PC-3 (cell line): ENCODE data around the gene ZNF423. TPM values are rescaled to one million over a fixed set of nuclear protein-coding genes. Genes with fewer than 3 reads are reported as not detected.

Source experiments
- ATAC-seq: fragments of 200-7000 bp; cut with Tn5 transposase; 2 replicates; pipeline ENCODE4 v1.9.1; 2020; ENCODE audit warnings: mild to moderate bottlenecking, moderate library complexity
- BruUV-seq: library from RNA; stranded (reverse); fragments of 400-500 nt; replicated peaks from 2 replicates; lab custom pipeline; 2021; lab: Mats Ljungman, UMichigan
- CTCF ChIA-PET: fragments of 300-600 bp; sonication (Branson Sonifier 250); formaldehyde crosslinking; loops from one replicate; lab custom pipeline; 2022; ENCODE audit warnings: antibody characterized with exemption; lab: Charles Lee
- POLR2A ChIA-PET: fragments of 300-600 bp; sonication (Branson Sonifier 250); formaldehyde crosslinking; loops from one replicate; lab custom pipeline; 2022; ENCODE audit warnings: antibody characterized with exemption; ENCODE audit not compliant: unreplicated experiment; lab: Charles Lee
- DNase-seq: peaks from one replicate; pipeline ENCODE4 v3.0.0-alpha.2; 2015
- H2AFZ ChIP-seq: fragments of 300-600 bp; sonication (generic); 2 replicates; pipeline ENCODE4 v1.6.0; 2016; ENCODE audit warnings: antibody characterized with exemption, low read length
- H3F3A ChIP-seq: fragments of 300-600 bp; sonication (generic); one replicate; pipeline ENCODE4 v1.6.0; 2017; ENCODE audit warnings: antibody characterized with exemption, low read length, control low read depth, mild to moderate bottlenecking; ENCODE audit not compliant: unreplicated experiment
- H3K27ac ChIP-seq: fragments of 300-600 bp; sonication (generic); 2 replicates; pipeline ENCODE4 v1.5.1; 2016; ENCODE audit warnings: mild to moderate bottlenecking, low read length
- H3K27me3 ChIP-seq: fragments of 300-600 bp; sonication (generic); 2 replicates; pipeline ENCODE4 v1.6.1; 2016; ENCODE audit warnings: low read length, mixed read lengths
- H3K36me3 ChIP-seq: fragments of 300-600 bp; sonication (generic); 2 replicates; pipeline ENCODE4 v1.6.1; 2016; ENCODE audit warnings: low read depth, mixed run types, low read length, mixed read lengths
- H3K4me1 ChIP-seq: fragments of 300-600 bp; sonication (generic); 2 replicates; pipeline ENCODE4 v1.5.1; 2016; ENCODE audit warnings: low read length; ENCODE audit not compliant: insufficient read depth
- H3K4me2 ChIP-seq: fragments of 300-600 bp; sonication (generic); 2 replicates; pipeline ENCODE4 v1.6.0; 2016; ENCODE audit warnings: low read length
- H3K4me3 ChIP-seq: fragments of 300-600 bp; sonication (generic); 2 replicates; pipeline ENCODE4 v1.5.1; 2016; ENCODE audit warnings: mild to moderate bottlenecking, low read length, mixed read lengths
- H3K79me2 ChIP-seq: fragments of 300-600 bp; sonication (generic); 2 replicates; pipeline ENCODE4 v1.6.1; 2017; ENCODE audit warnings: low read length, mixed read lengths
- H3K9ac ChIP-seq: fragments of 300-600 bp; sonication (generic); 2 replicates; pipeline ENCODE4 v1.6.0; 2016; ENCODE audit warnings: mild to moderate bottlenecking, low read length
- H3K9me2 ChIP-seq: fragments of 300-600 bp; sonication (generic); replicated peaks from 2 replicates; pipeline ENCODE4 v1.6.1; 2016; ENCODE audit warnings: mixed run types, low read length, mixed read lengths
- H3K9me3 ChIP-seq: fragments of 300-600 bp; sonication (generic); 2 replicates; pipeline ENCODE4 v1.6.1; 2016; ENCODE audit warnings: low read length, mixed read lengths
- H4K20me1 ChIP-seq: fragments of 300-600 bp; sonication (generic); 2 replicates; pipeline ENCODE4 v1.6.1; 2016; ENCODE audit warnings: low read length, mixed read lengths
- CTCF ChIP-seq: fragments of 300-600 bp; sonication (generic); conservative IDR thresholded peaks from 2 replicates; pipeline ENCODE4 v1.5.1; 2017; ENCODE audit warnings: antibody characterized with exemption, low read depth, mild to moderate bottlenecking, low read length
- EZH2 ChIP-seq: fragments of 300-600 bp; sonication (generic); IDR thresholded peaks from one replicate; pipeline ENCODE4 v1.6.1; 2017; ENCODE audit warnings: antibody characterized with exemption, mild to moderate bottlenecking, low read length; ENCODE audit not compliant: unreplicated experiment
- EZH2phosphoT487 ChIP-seq: fragments of 300-600 bp; sonication (generic); IDR thresholded peaks from 2 replicates; pipeline ENCODE4 v1.6.1; 2018; ENCODE audit warnings: mild to moderate bottlenecking, antibody characterized with exemption, low read length, borderline replicate concordance
- intact Hi-C: fragments of 100-400 bp; cut with micrococcal nuclease; formaldehyde crosslinking; loops from 2 replicates; pipeline ENCODE4 v1.9.0; 2023
- total RNA-seq: library from RNA; depleted of rRNA; stranded (reverse); fragments of >200 nt; gene quantifications from 2 replicates; pipeline ENCODE4 v1.2.3, GENCODE V29; 2014

The ZNF423 gene
- total RNA-seq, 1 experiment from 2014 or later, result not detected

GRCh38 chr16:49662569-49662968 is 193.3 kb downstream of the ZNF423 start:
- H3K4me1 ChIP-seq, result no peaks in the 10 kb centered on the region
- ATAC-seq (no peak), DNase-seq (no peak)
- no peaks in the 10 kb centered on the region for H3K9me2 ChIP-seq
- H4K20me1 ChIP-seq, result no peaks in the 10 kb centered on the region
- no peak overlapping the region for H3K4me2 ChIP-seq
- H3K9ac ChIP-seq, result no peak overlapping the region
- no peaks in the 10 kb centered on the region for H3K36me3 ChIP-seq
- H3K9me3 ChIP-seq, result no peaks in the 10 kb centered on the region
- H3F3A ChIP-seq, result no peaks in the 10 kb centered on the region
- no peak overlapping the region for H3K4me3 ChIP-seq
- no peak overlapping the region for H2AFZ ChIP-seq
- peaks cover 10% of the 10 kb centered on the region; the same call in 1 of the 2 replicates for H3K27me3 ChIP-seq
- no peak overlapping the region for H3K27ac ChIP-seq
- H3K79me2 ChIP-seq, result no peaks in the 10 kb centered on the region
- TF ChIP-seq EZH2, result no peak
- no peak for TF ChIP-seq EZH2phosphoT487
- TF ChIP-seq CTCF, result no peak
- ChIA-PET POLR2A (no interaction called here), CTCF (no interaction called here)
- BruUV-seq, result no TSS peak
- intact Hi-C loops, result no loop called here

GRCh38 chr16:49661465-49662187 is 194.3 kb downstream of the ZNF423 start:
- no peak for DNase-seq
- BruUV-seq, result no TSS peak
- intact Hi-C loops, result no loop called here
- H3K4me1 ChIP-seq, result no peaks in the 10 kb centered on the region
- H3K9ac ChIP-seq, result no peak overlapping the region
- peaks cover 8% of the 10 kb centered on the region; the same call in 1 of the 2 replicates for H3K27me3 ChIP-seq
- ChIA-PET POLR2A (no interaction called here), CTCF (no interaction called here)
- H3K4me3 ChIP-seq, result no peak overlapping the region
- no peaks in the 10 kb centered on the region for H3K36me3 ChIP-seq
- TF ChIP-seq EZH2phosphoT487 (no peak), EZH2 (no peak), CTCF (no peak)
- no peak for ATAC-seq
- H3K4me2 ChIP-seq, result no peak overlapping the region
- no peaks in the 10 kb centered on the region for H4K20me1 ChIP-seq
- no peak overlapping the region for H3K27ac ChIP-seq
- no peaks in the 10 kb centered on the region for H3K9me2 ChIP-seq
- H3K9me3 ChIP-seq, result no peaks in the 10 kb centered on the region
- H2AFZ ChIP-seq, result no peak overlapping the region
- H3K79me2 ChIP-seq, result no peaks in the 10 kb centered on the region
- no peaks in the 10 kb centered on the region for H3F3A ChIP-seq

GRCh38 chr16:49660626-49661025 is 195.3 kb downstream of the ZNF423 start:
- ChIA-PET CTCF (no interaction called here), POLR2A (no interaction called here)
- H4K20me1 ChIP-seq, result no peaks in the 10 kb centered on the region
- H3K4me1 ChIP-seq, result no peaks in the 10 kb centered on the region
- BruUV-seq, result no TSS peak
- no peaks in the 10 kb centered on the region for H3K36me3 ChIP-seq
- no peak overlapping the region for H2AFZ ChIP-seq
- no peaks in the 10 kb centered on the region for H3K27me3 ChIP-seq
- H3K9ac ChIP-seq, result no peak overlapping the region
- H3K27ac ChIP-seq, result no peak overlapping the region
- no peaks in the 10 kb centered on the region for H3K79me2 ChIP-seq
- ATAC-seq (no peak), DNase-seq (no peak)
- H3K4me3 ChIP-seq, result no peak overlapping the region
- intact Hi-C loops, result no loop called here
- H3K9me2 ChIP-seq, result no peaks in the 10 kb centered on the region
- no peak overlapping the region for H3K4me2 ChIP-seq
- H3F3A ChIP-seq, result no peaks in the 10 kb centered on the region
- no peak for TF ChIP-seq EZH2
- no peak for TF ChIP-seq EZH2phosphoT487
- no peak for TF ChIP-seq CTCF
- no peaks in the 10 kb centered on the region for H3K9me3 ChIP-seq
